ENCODE measurements around the gene PHEX. TPM values are rescaled to one million over a fixed set of nuclear protein-coding genes. Genes with fewer than 3 reads are reported as not detected.
"Not testable (repeated sequence)": the region's sequence is repeated elsewhere in the genome, so short reads cannot be mapped to it uniquely, and the experiment has no call there.

Gene PHEX
- total RNA-seq, 1 experiment from 2014 or later = 0.27 TPM

DNA sequence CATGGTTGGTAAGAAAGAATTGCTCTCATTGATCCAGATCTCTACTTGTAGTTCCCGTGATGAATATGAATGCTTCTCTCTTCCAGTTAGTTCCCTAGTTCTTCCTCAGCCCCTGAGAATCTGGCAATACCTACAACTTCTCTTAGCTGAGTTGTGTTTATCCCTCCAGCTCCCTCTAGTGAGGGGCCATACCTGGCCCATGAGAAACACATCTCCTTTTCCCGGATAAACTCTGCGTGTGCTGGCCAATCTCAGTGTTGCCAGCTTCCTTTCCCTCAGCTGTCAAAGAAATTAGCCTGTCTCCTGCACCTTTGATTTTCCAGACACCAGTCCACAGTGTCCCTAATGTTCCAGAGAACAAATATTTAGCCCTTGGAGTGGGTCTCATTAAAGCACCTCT is 246.2 kb downstream of the PHEX start:
- no peaks in the 10 kb centered on the region for H3K27me3 ChIP-seq (ENCODE audit: insufficient read depth, low read length)
- no peak overlapping the region for H3K4me2 ChIP-seq (ENCODE audit: low read length)
- ChIA-PET CTCF (no interaction called here), POLR2A (no interaction called here), RAD21 (ENCODE audit: low non-redundant PET in 1 of 2, low total read pairs in 2 of 2, uncharacterized antibody in 2 of 2, unreplicated experiment in 2 of 2) (no interaction called here)
- TF ChIP-seq FOSL1 (IDR thresholded peaks at IDR 0.05; ENCODE audit: low read depth) (no peak), RAD21 (IDR thresholded peaks at IDR 0.05; ENCODE audit: low read depth) (peak; percentile 31; the same call in 1 of the 2 replicates), EZH2 (IDR thresholded peaks at IDR 0.05) (no peak), ZBTB33 (IDR thresholded peaks at IDR 0.05; ENCODE audit: extremely low read depth, insufficient replicate concordance, low read length) (no peak)
- TF ChIP-seq, protein P1, sequence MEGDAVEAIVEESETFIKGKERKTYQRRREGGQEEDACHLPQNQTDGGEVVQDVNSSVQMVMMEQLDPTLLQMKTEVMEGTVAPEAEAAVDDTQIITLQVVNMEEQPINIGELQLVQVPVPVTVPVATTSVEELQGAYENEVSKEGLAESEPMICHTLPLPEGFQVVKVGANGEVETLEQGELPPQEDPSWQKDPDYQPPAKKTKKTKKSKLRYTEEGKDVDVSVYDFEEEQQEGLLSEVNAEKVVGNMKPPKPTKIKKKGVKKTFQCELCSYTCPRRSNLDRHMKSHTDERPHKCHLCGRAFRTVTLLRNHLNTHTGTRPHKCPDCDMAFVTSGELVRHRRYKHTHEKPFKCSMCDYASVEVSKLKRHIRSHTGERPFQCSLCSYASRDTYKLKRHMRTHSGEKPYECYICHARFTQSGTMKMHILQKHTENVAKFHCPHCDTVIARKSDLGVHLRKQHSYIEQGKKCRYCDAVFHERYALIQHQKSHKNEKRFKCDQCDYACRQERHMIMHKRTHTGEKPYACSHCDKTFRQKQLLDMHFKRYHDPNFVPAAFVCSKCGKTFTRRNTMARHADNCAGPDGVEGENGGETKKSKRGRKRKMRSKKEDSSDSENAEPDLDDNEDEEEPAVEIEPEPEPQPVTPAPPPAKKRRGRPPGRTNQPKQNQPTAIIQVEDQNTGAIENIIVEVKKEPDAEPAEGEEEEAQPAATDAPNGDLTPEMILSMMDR (IDR thresholded peaks at IDR 0.05 in 2 of 3, conservative IDR thresholded peaks at IDR 0.05 in 1 of 3; ENCODE audit: borderline replicate concordance in 1 of 3, insufficient read depth in 1 of 3, low read depth in 2 of 3, low read length in 2 of 3) = peak in 1 of 3 experiments; percentile 17; a peak in 1 of 6 replicates
- TF ChIP-seq, protein P2, sequence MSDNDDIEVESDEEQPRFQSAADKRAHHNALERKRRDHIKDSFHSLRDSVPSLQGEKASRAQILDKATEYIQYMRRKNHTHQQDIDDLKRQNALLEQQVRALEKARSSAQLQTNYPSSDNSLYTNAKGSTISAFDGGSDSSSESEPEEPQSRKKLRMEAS (IDR thresholded peaks at IDR 0.05) = no peak
- no peak overlapping the region for H2AFZ ChIP-seq (ENCODE audit: low read depth, low read length, poor library complexity, severe bottlenecking)
- no peaks in the 10 kb centered on the region for H4K20me1 ChIP-seq (ENCODE audit: insufficient read depth)
- H3K4me3 ChIP-seq (replicated peaks in 1 of 2; ENCODE audit: low read depth in 1 of 2, low read length in 2 of 2) = no peak overlapping the region
- 0 out of 2 replicates have a peak, but pooled peaks have one; percentile 50 for ATAC-seq
- no peaks in the 10 kb centered on the region for H3K4me1 ChIP-seq (ENCODE audit: control insufficient read depth in 1 of 2, insufficient read depth in 2 of 2, low read length in 2 of 2)
- no peak overlapping the region for H3K27ac ChIP-seq (ENCODE audit: low read depth, low read length)
- H3K9me3 ChIP-seq (ENCODE audit: control insufficient read depth in 1 of 2, insufficient read depth in 1 of 2, low read depth in 1 of 2, low read length in 2 of 2) = no peaks in the 10 kb centered on the region
- H3K79me2 ChIP-seq (ENCODE audit: insufficient read depth, low read length) = no peaks in the 10 kb centered on the region
- intact Hi-C loops (cut with micrococcal nuclease) = no loop called here
- DNase-seq (ENCODE audit: low read depth, low spot score) = no peak
- no peaks in the 10 kb centered on the region for H3K9me2 ChIP-seq (ENCODE audit: insufficient read depth)
- no peak overlapping the region for H3K9ac ChIP-seq (ENCODE audit: low read length)
- no peaks in the 10 kb centered on the region for H3K36me3 ChIP-seq (ENCODE audit: control insufficient read depth in 1 of 2, insufficient read depth in 2 of 2, low read length in 2 of 2)
- no TSS peak for BruUV-seq (replicated peaks)

- ATAC-seq; H3K36me3 ChIP-seq (ENCODE audit: control insufficient read depth in 1 of 2, insufficient read depth in 2 of 2, low read length in 2 of 2); POLR2A ChIA-PET; H3K4me2 ChIP-seq (ENCODE audit: low read length); RAD21 ChIA-PET (ENCODE audit: low non-redundant PET in 1 of 2, low total read pairs in 2 of 2, uncharacterized antibody in 2 of 2, unreplicated experiment in 2 of 2); H3K27me3 ChIP-seq (ENCODE audit: insufficient read depth, low read length); H4K20me1 ChIP-seq (ENCODE audit: insufficient read depth); H3K27ac ChIP-seq (ENCODE audit: low read depth, low read length); H3K4me1 ChIP-seq (ENCODE audit: control insufficient read depth in 1 of 2, insufficient read depth in 2 of 2, low read length in 2 of 2); H3K79me2 ChIP-seq (ENCODE audit: insufficient read depth, low read length); H3K9me2 ChIP-seq (ENCODE audit: insufficient read depth); H3K9ac ChIP-seq (ENCODE audit: low read length); H3K4me3 ChIP-seq (replicated peaks in 1 of 2; ENCODE audit: low read depth in 1 of 2, low read length in 2 of 2); H2AFZ ChIP-seq (ENCODE audit: low read depth, low read length, poor library complexity, severe bottlenecking); intact Hi-C loops (cut with micrococcal nuclease); H3K9me3 ChIP-seq (ENCODE audit: control insufficient read depth in 1 of 2, insufficient read depth in 1 of 2, low read depth in 1 of 2, low read length in 2 of 2); BruUV-seq (replicated peaks); DNase-seq (ENCODE audit: low read depth, low spot score); CTCF ChIA-PET: not testable (repeated sequence)
These were observed 257.1 kb downstream of the PHEX start for GRCh38 chrX:22289209-22289608.

All from HCT116 (cell line).